Fibroblast of lung (primary cell): ENCODE measurements around the gene MRPL27.

Experiments
- EZH2 ChIP-seq: IDR thresholded peaks from 2 replicates; pipeline ENCODE4 v1.5.1; 2012; ENCODE audit warnings: low read length, control low read depth, mild to moderate bottlenecking; ENCODE audit errors: missing control alignments
- TF ChIP-seq, protein P1 (sequence below), 2 donors: IDR thresholded peaks in 1 of 2; conservative IDR thresholded peaks in 1 of 2; 1 replicate in 1 of 2; 2 replicates in 1 of 2; pipeline ENCODE4 v1.5.1; 2011 to 2012; ENCODE audit warnings: low read length in 2 of 2, control low read depth in 1 of 2, inconsistent platforms in 1 of 2, low read depth in 1 of 2, mild to moderate bottlenecking in 1 of 2

- TF ChIP-seq, protein P1, sequence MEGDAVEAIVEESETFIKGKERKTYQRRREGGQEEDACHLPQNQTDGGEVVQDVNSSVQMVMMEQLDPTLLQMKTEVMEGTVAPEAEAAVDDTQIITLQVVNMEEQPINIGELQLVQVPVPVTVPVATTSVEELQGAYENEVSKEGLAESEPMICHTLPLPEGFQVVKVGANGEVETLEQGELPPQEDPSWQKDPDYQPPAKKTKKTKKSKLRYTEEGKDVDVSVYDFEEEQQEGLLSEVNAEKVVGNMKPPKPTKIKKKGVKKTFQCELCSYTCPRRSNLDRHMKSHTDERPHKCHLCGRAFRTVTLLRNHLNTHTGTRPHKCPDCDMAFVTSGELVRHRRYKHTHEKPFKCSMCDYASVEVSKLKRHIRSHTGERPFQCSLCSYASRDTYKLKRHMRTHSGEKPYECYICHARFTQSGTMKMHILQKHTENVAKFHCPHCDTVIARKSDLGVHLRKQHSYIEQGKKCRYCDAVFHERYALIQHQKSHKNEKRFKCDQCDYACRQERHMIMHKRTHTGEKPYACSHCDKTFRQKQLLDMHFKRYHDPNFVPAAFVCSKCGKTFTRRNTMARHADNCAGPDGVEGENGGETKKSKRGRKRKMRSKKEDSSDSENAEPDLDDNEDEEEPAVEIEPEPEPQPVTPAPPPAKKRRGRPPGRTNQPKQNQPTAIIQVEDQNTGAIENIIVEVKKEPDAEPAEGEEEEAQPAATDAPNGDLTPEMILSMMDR (conservative IDR thresholded peaks at IDR 0.05 in 1 of 2, IDR thresholded peaks at IDR 0.05 in 1 of 2; ENCODE audit: low read depth in 1 of 2, low read length in 2 of 2) = no peak
- no peak for TF ChIP-seq EZH2
Measured at GRCh38 chr17:50375858-50376538, 3.0 kb upstream of the MRPL27 start.
